GM19452 (cell line): Measurements from ENCODE around the gene ROCK2.

Source experiments
- ATAC-seq: cut with Tn5 transposase; IDR thresholded peaks from one replicate; pipeline ENCODE4 v1.9.1; 2021; ENCODE audit not compliant: unreplicated experiment

ROCK2 gene

GRCh38 chr2:11367170-11367730, 22.8 kb upstream of the ROCK2 start:
- no peak for ATAC-seq

GRCh38 chr2:11366326-11366741, 21.9 kb upstream of the ROCK2 start:
- ATAC-seq = no peak

- no peak for ATAC-seq
Measured at GRCh38 chr2:11365096-11365879, 20.9 kb upstream of the ROCK2 start.

- ATAC-seq = no peak
Measured at GRCh38 chr2:11364565-11364887, 20.1 kb upstream of the ROCK2 start.

- ATAC-seq = no peak
Measured at GRCh38 chr2:11363868-11364564, 19.6 kb upstream of the ROCK2 start.

- no peak for ATAC-seq
Measured at GRCh38 chr2:11359865-11360264, 15.4 kb upstream of the ROCK2 start.

GRCh38 chr2:11357428-11357972, 13.1 kb upstream of the ROCK2 start:
- ATAC-seq = no peak

GRCh38 chr2:11356764-11357163, 12.3 kb upstream of the ROCK2 start:
- no peak for ATAC-seq

- ATAC-seq = no peak
Measured at GRCh38 chr2:11355194-11356053, 11.0 kb upstream of the ROCK2 start.

- ATAC-seq = no peak
Measured at GRCh38 chr2:11354363-11355154, 10.1 kb upstream of the ROCK2 start.

- ATAC-seq = no peak
Measured at GRCh38 chr2:11352781-11353537, 8.5 kb upstream of the ROCK2 start.

- ATAC-seq = no peak
Measured at GRCh38 chr2:11348209-11348749, 3.8 kb upstream of the ROCK2 start.

GRCh38 chr2:11347403-11347959, 3.0 kb upstream of the ROCK2 start:
- ATAC-seq = no peak

GRCh38 chr2:11346023-11346482, 1.6 kb upstream of the ROCK2 start:
- ATAC-seq = no peak

- no peak for ATAC-seq
Measured at GRCh38 chr2:11344956-11345677, 681 bp upstream of the ROCK2 start.

GRCh38 chr2:11343650-11344341, 640 bp downstream of the ROCK2 start:
- peak; percentile 31 for ATAC-seq

- peak; percentile 36 for ATAC-seq
Measured at GRCh38 chr2:11343368-11343649, 1.1 kb downstream of the ROCK2 start.
